PC-9 (cell line): Measurements from ENCODE around the gene CEP170B. TPM values are rescaled to one million over a fixed set of nuclear protein-coding genes. Genes with fewer than 3 reads are reported as not detected.

Experiments used
- BruUV-seq: library from RNA; stranded (reverse); fragments of 400-500 nt; replicated peaks from 2 replicates; lab custom pipeline; 2021; lab: Mats Ljungman, UMichigan
- CTCF ChIA-PET: fragments of 300-600 bp; sonication (Branson Sonifier 250); formaldehyde crosslinking; loops from one replicate; lab custom pipeline; 2022; ENCODE audit warnings: antibody characterized with exemption; lab: Charles Lee
- POLR2A ChIA-PET: fragments of 300-600 bp; sonication (Branson Sonifier 250); formaldehyde crosslinking; loops from one replicate; lab custom pipeline; 2022; ENCODE audit warnings: antibody characterized with exemption; ENCODE audit not compliant: unreplicated experiment; lab: Charles Lee
- DNase-seq, 2 experiments: peaks; one replicate each; pipeline versions ENCODE4 v3.0.0 to v3.0.0-alpha.2; 2015 to 2022; ENCODE audit warnings: mixed read lengths in 1 of 2
- H2AFZ ChIP-seq: fragments of 200-600 bp; sonication (generic); 2 replicates; pipeline ENCODE4 v1.8.1; 2017; ENCODE audit warnings: antibody characterized with exemption
- H3F3A ChIP-seq: fragments of 200-600 bp; sonication (generic); 2 replicates; pipeline ENCODE4 v1.8.1; 2017; ENCODE audit warnings: antibody characterized with exemption, mild to moderate bottlenecking, low read depth; ENCODE audit not compliant: insufficient read depth
- H3K27ac ChIP-seq: fragments of 200-600 bp; sonication (generic); 2 replicates; pipeline ENCODE4 v1.6.1; 2016; ENCODE audit warnings: mixed run types
- H3K27me3 ChIP-seq: fragments of 200-600 bp; sonication (generic); 2 replicates; pipeline ENCODE4 v1.6.1; 2016; ENCODE audit warnings: low read depth, mixed run types; ENCODE audit not compliant: insufficient read depth
- H3K36me3 ChIP-seq: fragments of 200-600 bp; sonication (generic); 2 replicates; pipeline ENCODE4 v1.6.1; 2016; ENCODE audit warnings: low read depth, mixed run types
- H3K4me1 ChIP-seq: fragments of 200-600 bp; sonication (generic); replicated peaks from 2 replicates; pipeline ENCODE4 v1.6.1; 2016; ENCODE audit warnings: mixed run types; ENCODE audit not compliant: insufficient read depth
- H3K4me2 ChIP-seq: fragments of 200-600 bp; sonication (generic); 2 replicates; pipeline ENCODE4 v1.6.1; 2017; ENCODE audit warnings: mixed run types
- H3K4me3 ChIP-seq: fragments of 200-600 bp; sonication (generic); 2 replicates; pipeline ENCODE4 v1.6.1; 2016; ENCODE audit warnings: mixed run types
- H3K79me2 ChIP-seq: fragments of 200-600 bp; sonication (generic); 2 replicates; pipeline ENCODE4 v1.6.1; 2017; ENCODE audit warnings: low read depth, mixed run types
- H3K9me2 ChIP-seq: fragments of 200-600 bp; sonication (generic); 2 replicates; pipeline ENCODE4 v1.8.1; 2017; ENCODE audit warnings: mild to moderate bottlenecking; ENCODE audit not compliant: insufficient read depth
- H3K9me3 ChIP-seq: fragments of 200-600 bp; sonication (generic); 2 replicates; pipeline ENCODE4 v1.8.1; 2016; ENCODE audit warnings: low read depth; ENCODE audit not compliant: insufficient read depth
- H4K20me1 ChIP-seq: fragments of 200-600 bp; sonication (generic); 2 replicates; pipeline ENCODE4 v1.8.1; 2017; ENCODE audit not compliant: insufficient read depth
- EZH2 ChIP-seq: fragments of 200-600 bp; sonication (generic); IDR thresholded peaks from 2 replicates; pipeline ENCODE4 v1.8.0; 2017; ENCODE audit warnings: antibody characterized with exemption, low read depth
- intact Hi-C: fragments of 100-400 bp; cut with micrococcal nuclease; formaldehyde crosslinking; loops from one replicate; pipeline ENCODE4 v1.10.0; 2022; ENCODE audit not compliant: unreplicated experiment
- total RNA-seq: library from RNA; stranded (reverse); gene quantifications from 2 replicates; pipeline ENCODE4 v1.2.3, GENCODE V29; 2021
- TF ChIP-seq, protein P1 (sequence below): fragments of 200-600 bp; sonication (generic); conservative IDR thresholded peaks from 2 replicates; pipeline ENCODE4 v1.6.1; 2017; ENCODE audit warnings: mixed run types, antibody characterized with exemption, mild to moderate bottlenecking, moderate library complexity

The CEP170B gene
- total RNA-seq, 1 experiment from 2014 or later: 25.7 TPM

DNA sequence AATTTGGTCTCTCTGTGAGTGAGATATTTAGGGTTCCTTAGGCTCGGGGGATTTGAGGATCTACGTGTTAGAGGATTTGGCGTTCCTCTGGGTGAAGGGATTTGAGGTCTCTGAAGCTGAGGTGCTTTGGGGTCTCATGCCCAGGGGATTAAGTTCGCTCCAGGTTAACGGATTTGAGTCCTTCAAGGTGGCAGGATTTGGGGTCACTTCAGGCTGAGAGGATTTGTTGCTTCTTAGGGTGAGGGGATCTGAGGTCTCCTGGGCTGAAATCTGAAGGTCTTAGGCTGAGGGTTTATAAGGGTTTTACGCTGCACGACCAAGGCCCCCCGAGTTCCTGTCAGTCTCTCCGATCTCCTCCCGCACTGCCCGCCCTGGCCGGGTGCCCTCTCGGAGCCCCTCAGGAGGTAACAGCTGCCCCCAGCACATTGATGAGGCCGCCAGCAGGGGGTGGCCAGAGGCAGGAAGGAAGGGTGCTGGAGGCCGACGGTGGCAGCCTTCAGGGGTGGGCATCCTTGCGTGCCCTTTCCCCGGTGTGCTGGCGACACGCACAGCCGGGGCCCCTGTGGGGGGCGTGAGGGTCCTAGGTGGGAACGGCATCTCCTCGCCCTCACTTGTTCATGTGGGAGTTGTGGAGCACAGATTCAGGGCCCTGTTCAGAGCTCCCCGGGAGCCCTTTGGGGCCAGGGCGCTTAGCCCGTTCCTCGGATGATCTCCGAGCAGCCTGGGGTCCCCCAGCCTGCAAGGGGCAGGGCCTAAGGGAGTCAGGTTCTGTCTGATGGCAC is 14.3 kb downstream of the CEP170B start:
- Histone ChIP-seq H3K4me1 (peaks cover 7% of the 10 kb centered on the region), H3K36me3 (no peaks in the 10 kb centered on the region; the same call in 1 of the 2 replicates), H4K20me1 (peaks cover 31% of the 10 kb centered on the region), H3K9me3 (no peaks in the 10 kb centered on the region), H3K9me2 (no peaks in the 10 kb centered on the region), H2AFZ (no peak overlapping the region), H3K27me3 (no peaks in the 10 kb centered on the region), H3K4me3 (no peak overlapping the region), H3K27ac (no peak overlapping the region), H3F3A (peaks cover 8% of the 10 kb centered on the region; the same call in 1 of the 2 replicates), H3K4me2 (no peak overlapping the region), H3K79me2 (0 out of 2 replicates have a peak, but pooled peaks cover 3% of the 10 kb centered on the region)
- ChIA-PET POLR2A (no interaction called here), CTCF (no interaction called here)
- no peak for DNase-seq
- no TSS peak for BruUV-seq
- TF ChIP-seq, protein P1, sequence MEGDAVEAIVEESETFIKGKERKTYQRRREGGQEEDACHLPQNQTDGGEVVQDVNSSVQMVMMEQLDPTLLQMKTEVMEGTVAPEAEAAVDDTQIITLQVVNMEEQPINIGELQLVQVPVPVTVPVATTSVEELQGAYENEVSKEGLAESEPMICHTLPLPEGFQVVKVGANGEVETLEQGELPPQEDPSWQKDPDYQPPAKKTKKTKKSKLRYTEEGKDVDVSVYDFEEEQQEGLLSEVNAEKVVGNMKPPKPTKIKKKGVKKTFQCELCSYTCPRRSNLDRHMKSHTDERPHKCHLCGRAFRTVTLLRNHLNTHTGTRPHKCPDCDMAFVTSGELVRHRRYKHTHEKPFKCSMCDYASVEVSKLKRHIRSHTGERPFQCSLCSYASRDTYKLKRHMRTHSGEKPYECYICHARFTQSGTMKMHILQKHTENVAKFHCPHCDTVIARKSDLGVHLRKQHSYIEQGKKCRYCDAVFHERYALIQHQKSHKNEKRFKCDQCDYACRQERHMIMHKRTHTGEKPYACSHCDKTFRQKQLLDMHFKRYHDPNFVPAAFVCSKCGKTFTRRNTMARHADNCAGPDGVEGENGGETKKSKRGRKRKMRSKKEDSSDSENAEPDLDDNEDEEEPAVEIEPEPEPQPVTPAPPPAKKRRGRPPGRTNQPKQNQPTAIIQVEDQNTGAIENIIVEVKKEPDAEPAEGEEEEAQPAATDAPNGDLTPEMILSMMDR: no peak
- intact Hi-C loops: no loop called here

DNA sequence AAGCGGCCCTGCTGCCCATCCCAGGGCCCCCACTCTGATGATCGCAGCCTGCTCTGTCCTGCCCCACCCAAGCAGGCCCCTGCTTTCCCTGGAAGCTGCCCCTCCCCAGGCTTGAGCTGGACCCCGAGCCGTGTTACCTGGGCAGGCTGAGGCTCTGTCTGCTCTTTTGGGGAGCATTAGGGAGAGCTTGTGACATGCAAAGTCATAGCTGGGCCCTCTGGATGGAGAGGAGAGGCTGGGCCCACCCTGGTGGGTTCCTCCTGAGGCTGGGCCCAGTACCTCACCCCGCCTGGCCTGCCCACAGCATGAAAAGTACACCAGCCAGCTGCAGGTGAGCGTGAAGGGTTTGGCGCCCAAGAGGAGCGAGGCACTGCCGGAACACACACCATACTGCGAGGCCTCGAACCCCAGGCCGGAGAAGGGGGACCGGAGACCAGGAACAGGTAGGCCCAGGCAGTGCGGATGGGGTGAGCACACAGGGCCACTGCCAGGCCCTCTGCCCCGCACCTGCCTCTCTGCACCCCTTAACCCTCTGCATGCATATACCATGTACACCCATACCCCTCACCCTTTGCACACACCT is 15.0 kb downstream of the CEP170B start:
- ChIA-PET CTCF (no interaction called here), POLR2A (no interaction called here)
- intact Hi-C loops: no loop called here

DNA sequence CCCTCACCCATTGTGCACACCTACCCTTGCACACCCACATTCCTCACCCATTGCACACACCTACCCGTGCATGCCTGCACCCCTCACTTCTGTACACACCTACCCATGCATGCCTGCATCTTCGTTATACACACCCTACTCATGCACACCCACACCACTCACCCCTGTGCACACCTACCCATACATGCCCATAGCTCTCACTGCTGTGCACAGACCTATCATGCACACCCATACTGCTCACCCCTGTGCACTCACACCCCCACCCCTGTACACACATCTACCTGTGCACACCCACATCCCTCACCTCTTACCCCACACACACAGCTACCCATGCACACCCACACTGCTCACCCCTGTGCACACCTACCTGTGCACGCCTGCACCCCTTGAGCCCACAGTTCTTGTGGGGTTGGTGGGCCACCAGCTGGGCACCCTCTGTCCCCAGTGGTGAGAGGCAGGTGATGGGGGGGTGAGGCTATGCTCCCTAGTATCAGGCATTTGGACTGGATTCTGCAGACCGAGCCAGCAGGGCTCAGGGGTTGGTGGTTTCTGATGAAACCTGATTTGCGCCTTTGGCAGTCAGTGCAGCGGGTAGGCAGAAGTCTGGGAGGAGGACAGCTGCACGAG is 15.6 kb downstream of the CEP170B start:
- Histone ChIP-seq H3K79me2 (0 out of 2 replicates have a peak, but pooled peaks cover 3% of the 10 kb centered on the region), H3K4me3 (no peak overlapping the region), H3K4me2 (no peak overlapping the region), H3K36me3 (no peaks in the 10 kb centered on the region; the same call in 1 of the 2 replicates), H2AFZ (no peak overlapping the region), H4K20me1 (peaks cover 23% of the 10 kb centered on the region), H3K27me3 (no peaks in the 10 kb centered on the region), H3F3A (peaks cover 8% of the 10 kb centered on the region; the same call in 1 of the 2 replicates), H3K4me1 (peaks cover 7% of the 10 kb centered on the region), H3K9me3 (no peaks in the 10 kb centered on the region), H3K9me2 (no peaks in the 10 kb centered on the region), H3K27ac (no peak overlapping the region)
- ChIA-PET CTCF (no interaction called here), POLR2A (no interaction called here)
- intact Hi-C loops: no loop called here
- no TSS peak for BruUV-seq
- no peak for DNase-seq
- TF ChIP-seq, protein P1: no peak
- no peak for TF ChIP-seq EZH2

More for the DNA sequence above, 15.0 kb downstream of the CEP170B start:
- H2AFZ ChIP-seq: no peak overlapping the region
- peaks cover 28% of the 10 kb centered on the region for H4K20me1 ChIP-seq
- BruUV-seq: no TSS peak
- H3F3A ChIP-seq: peaks cover 8% of the 10 kb centered on the region; the same call in 1 of the 2 replicates
- 0 out of 2 replicates have a peak, but pooled peaks cover 3% of the 10 kb centered on the region for H3K79me2 ChIP-seq
- no peak for DNase-seq
- H3K27me3 ChIP-seq: no peaks in the 10 kb centered on the region
- H3K4me1 ChIP-seq: peaks cover 7% of the 10 kb centered on the region
- H3K9me3 ChIP-seq: no peaks in the 10 kb centered on the region
- TF ChIP-seq EZH2: no peak
- TF ChIP-seq, protein P1: no peak
- no peak overlapping the region for H3K4me2 ChIP-seq
- H3K4me3 ChIP-seq: no peak overlapping the region
- no peaks in the 10 kb centered on the region for H3K9me2 ChIP-seq
- H3K27ac ChIP-seq: no peak overlapping the region
- no peaks in the 10 kb centered on the region; the same call in 1 of the 2 replicates for H3K36me3 ChIP-seq
